Activated gamma-delta T cell (primary cell): Measurements from ENCODE around the gene RERE.
"Not testable (repeated sequence)": the region's sequence is repeated elsewhere in the genome, so short reads cannot be mapped to it uniquely, and the experiment has no call there.

Source experiments
- DNase-seq: peaks from one replicate; lab custom pipeline; 2025; lab: John Stamatoyannopoulos, UW

Gene RERE

GRCh38 chr1:8517661-8518489, 299.6 kb downstream of the RERE start:
- no peak for DNase-seq

GRCh38 chr1:8516793-8517556, 300.5 kb downstream of the RERE start:
- no peak for DNase-seq

DNA sequence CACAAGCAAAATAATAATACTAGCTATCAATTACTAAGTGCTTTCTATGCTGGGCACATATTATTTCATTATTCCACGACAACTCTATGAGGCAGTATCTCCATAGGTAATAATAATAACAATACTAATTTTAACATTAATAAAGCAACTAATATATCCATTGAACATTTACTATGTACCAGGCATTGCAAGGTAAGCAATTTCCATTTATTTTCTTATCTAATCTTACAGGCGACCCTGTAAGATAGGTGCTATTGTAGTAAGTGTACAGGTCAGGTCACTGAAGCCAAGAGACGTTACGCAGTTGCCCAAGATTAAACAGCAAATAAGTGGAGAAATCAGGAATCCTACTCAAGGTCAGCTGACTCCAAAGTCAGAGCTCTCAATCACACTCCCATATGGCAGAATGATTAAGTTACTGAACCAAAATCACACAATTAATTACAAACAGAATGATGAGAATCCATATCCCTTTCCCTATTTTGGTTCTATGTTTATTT, 301.1 kb downstream of the RERE start:
- no peak for DNase-seq

- DNase-seq: no peak
Observed at GRCh38 chr1:8512504-8512903, 304.9 kb downstream of the RERE start.

DNA sequence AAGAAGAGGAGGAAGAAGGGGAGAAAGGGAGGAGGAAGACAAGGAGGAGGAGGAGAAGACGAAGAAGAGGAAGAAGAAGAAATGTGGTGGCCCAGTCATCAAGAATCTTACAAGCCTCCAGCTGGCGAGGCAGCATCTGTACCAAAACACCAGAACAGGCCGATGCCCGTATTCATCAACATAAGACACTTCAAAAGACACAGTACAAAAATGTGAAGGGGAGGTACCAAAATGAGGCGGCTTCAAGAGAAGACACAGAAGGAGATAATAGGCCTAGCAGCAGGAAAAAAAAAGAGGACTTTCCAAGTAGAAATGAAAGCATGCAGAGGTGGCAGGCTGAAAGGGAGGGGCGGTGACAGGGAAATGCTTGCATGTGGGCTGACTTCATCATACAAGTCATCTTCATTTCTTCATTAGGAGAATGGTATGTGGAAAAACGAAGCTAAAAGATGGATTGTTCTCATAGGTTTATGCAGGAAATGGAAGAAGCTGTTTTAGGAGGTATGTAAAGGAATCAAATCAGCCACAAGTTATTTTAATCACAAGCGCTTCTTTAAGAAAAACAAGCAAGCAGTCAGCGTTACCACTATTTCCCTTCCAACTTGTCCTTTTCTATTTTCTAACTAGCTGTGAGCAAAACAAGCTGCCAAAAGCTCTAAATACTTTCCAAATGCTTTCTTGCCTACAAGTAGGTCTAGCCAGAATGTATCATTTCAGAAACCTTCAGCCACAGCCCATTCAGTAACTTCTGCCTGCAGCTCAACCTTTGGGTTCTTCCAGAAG, 307.2 kb downstream of the RERE start:
- no peak for DNase-seq

- no peak for DNase-seq
Observed at GRCh38 chr1:8509579-8509978, 307.9 kb downstream of the RERE start.

- no peak for DNase-seq
Observed at GRCh38 chr1:8506995-8507615, 310.3 kb downstream of the RERE start.

DNA sequence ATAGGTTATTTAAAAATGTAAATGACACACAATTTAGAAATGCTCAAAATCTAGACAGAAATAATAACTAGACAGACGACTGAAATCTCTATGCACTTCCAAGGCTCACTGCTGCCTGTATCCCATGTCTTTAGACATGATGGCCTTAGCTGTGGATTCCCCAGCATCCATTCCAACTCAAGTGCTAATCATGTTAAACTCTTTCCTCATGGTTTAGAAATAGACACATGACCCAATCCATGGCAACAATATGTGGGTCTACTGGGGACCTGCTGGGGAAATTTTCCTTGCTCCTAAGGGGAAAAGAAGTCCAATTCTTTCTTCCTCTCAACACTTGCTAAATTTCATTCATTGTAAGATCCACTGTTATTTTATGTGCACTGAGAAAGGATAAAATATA, 311.0 kb downstream of the RERE start:
- no peak for DNase-seq

DNA sequence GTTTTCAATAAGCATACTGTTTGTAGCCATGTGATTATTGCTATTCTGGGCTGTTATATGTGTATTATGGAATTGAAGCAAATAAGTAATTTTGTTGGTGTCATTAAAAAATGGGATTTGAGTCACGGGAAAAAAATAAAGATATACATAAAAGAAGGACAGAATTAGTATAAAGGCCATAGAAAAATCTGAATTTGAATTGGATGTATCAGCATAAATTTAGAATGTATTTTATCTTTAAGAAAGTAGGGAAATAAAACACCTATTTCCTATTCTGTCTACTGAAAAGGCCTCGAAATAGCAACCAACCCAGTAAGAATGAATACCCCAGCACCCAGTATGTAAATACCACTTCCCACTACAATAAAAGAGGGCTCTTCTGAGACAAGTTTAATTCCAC, 313.6 kb downstream of the RERE start:
- no peak for DNase-seq

- DNase-seq: not testable (repeated sequence)
Observed at GRCh38 chr1:8502949-8503348, 314.5 kb downstream of the RERE start.

DNA sequence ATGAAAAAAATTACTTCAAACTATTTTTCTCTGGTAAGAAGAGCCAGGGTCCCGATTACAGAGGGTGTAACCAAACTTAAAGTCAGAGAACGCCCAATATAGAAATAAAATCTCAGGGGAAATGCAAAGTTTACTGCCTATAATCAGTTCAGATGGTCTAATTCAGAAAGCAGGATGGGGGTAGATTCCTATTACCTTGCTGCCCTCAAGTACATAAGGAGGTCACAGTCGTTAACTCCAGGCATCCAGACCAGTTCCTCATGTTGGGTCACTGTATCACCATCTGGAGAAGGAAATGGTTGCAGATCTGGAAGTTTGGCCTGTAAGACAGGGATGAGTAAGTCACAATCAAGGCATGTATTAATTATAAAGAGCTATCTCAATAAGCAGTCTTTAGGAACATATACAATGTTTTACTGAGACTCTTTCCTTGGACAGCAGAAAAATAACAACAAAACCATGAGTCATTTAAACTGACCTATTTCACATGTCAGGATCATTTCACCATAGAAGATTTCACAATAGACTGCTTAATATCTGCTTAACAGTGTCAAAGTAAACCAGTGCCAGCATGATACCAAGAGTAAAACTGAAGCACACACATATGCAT, 320.1 kb downstream of the RERE start:
- DNase-seq: no peak

- DNase-seq: peak; percentile 33
Observed at GRCh38 chr1:8496473-8496872, 321.0 kb downstream of the RERE start.

DNA sequence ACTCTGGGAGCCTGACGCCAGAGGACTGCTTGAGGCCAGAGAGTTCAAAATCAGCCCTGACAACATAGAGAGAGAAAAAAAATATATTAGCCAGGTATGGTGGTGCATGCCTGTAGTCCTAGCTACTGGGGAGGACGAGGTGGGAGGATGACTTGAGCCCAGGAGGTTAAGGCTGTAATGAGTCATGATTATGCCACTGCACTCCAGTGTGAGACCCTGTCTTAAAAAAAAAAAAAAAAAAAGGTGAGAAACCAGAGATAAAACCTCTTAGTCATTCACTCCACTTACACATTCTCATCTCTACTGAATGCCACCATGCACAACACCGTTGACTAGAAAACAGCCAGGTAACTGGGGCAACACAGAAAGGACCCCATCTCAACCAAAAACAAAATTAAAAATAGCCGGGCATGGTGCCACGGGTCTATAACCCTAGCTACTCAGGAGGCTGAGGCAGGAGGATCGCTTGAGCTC, 321.5 kb downstream of the RERE start:
- DNase-seq: no peak

- DNase-seq: no peak
Observed at GRCh38 chr1:8494681-8495080, 322.8 kb downstream of the RERE start.

GRCh38 chr1:8493916-8494540, 323.4 kb downstream of the RERE start:
- no peak for DNase-seq

GRCh38 chr1:8487249-8487648, 330.2 kb downstream of the RERE start:
- no peak for DNase-seq

DNA sequence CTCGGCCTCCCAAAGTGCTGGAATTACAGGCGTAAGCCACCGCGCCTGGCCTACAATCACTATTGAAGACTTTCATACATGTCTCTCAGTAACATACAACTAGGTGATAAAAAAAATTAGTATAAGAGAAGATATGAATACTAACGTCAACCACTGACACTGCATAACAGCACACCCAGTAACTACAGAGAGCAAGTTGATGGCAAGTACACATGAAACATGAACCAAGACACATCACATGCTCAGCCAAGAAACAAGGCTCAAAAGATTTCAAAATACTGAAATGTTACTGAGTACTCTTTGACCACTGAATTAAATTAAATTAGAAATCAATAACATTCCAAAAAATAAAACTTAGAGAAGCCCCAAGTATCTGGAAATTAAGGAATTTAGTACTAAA, 331.4 kb downstream of the RERE start:
- no peak for DNase-seq

DNA sequence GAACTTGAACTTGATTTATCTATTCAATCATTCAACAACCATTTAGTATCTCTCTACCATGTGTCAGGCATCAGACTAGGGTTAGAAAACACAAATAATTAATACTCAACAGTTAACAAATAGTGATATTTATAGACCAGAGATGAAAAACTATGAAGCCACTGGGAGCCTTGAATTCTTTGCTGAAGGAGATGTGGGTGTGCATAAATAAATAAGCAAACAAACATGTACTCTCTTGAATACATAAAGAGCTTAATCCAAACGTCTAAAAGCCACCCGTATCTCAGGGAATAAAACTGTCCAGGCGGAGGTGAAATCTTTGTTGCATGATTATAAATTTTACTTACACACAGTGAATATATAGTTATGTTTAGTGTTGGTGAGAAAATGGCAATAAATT, 333.9 kb downstream of the RERE start:
- no peak for DNase-seq

DNA sequence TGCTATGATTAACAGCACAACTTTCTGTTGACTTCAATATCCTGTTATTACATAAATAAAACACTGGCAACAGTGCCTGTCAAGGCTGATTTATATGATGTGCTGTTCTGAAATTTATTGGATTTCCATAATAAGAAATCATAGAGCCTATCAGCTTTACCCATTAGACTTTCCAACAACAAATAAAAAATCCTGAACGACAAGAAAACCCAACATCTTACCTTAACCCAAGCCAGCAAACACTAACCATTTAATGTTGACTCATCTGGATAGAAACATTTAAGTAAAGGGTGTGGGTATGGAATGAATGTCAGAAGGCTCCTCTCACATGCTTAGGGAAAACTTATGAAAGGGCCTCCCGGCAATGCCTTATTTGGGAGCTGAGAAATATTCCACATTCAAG, 334.5 kb downstream of the RERE start:
- DNase-seq: no peak

DNA sequence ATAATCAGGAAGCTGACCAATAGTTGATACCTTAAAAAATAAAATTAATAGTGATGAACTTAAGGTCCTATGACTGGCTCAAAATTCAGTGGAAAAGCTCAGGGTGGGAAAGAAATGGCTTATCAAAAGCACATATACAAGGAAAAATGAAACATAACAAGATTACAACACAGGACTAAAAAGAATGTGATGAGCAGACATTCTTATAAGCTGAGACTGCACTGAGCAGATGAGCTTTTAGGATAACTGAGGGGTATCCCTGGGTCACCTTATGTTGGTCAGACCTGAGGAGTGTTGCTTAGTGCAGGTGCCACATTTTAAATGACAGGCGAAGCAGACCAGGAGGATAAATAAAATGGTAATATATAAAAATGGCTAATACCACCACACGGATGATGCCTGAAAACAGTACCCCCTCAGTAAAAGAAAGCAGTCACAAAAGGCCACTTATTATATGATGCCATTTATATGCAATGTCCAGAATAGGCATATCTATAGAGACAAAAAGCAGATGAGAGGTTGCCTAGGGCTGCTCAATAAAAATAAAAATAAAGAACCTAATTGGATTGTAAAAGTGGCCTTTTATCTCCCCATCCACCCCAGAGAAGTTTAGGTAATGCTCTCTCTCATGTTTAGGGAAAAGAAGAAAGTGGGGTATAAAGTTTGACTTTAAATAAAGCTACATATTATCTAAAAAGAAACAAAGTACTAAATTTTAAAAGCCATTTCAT, 335.6 kb downstream of the RERE start:
- DNase-seq: no peak
